ENCODE data around the gene TXNL4A.

GRCh38 chr18:79988071-79988450 lies 302 bp downstream of the TXNL4A start:
- TF ChIP-seq POLR2A (IDR thresholded peaks at IDR 0.05) (no peak), CTCF (IDR thresholded peaks at IDR 0.05) (no peak), EP300 (IDR thresholded peaks at IDR 0.05) (no peak)

Data from ovary (tissue), 3 donors.